Hepatocyte (in vitro differentiated cells): ENCODE results near the gene LENG8. TPM values are rescaled to one million over a fixed set of nuclear protein-coding genes. Genes with fewer than 3 reads are reported as not detected.

Source experiments
- DNase-seq: peaks from one replicate; pipeline ENCODE4 v3.0.0-alpha.2; 2016; ENCODE audit warnings: low spot score
- H2AFZ ChIP-seq: fragments of 200-600 bp; sonication (generic); 2 replicates; pipeline ENCODE4 v1.6.0; 2016; ENCODE audit warnings: antibody characterized with exemption, mild to moderate bottlenecking
- H3K27ac ChIP-seq: fragments of 200-600 bp; sonication (generic); 2 replicates; pipeline ENCODE4 v1.5.1; 2016; ENCODE audit warnings: mild to moderate bottlenecking
- H3K27me3 ChIP-seq: fragments of 200-600 bp; sonication (generic); 2 replicates; pipeline ENCODE4 v1.6.1; 2016
- H3K36me3 ChIP-seq: fragments of 200-600 bp; sonication (generic); replicated peaks from 2 replicates; pipeline ENCODE4 v1.5.1; 2016; ENCODE audit warnings: low read depth; ENCODE audit not compliant: insufficient read depth
- H3K4me1 ChIP-seq: fragments of 200-600 bp; sonication (generic); 2 replicates; pipeline ENCODE4 v1.5.1; 2016; ENCODE audit warnings: mild to moderate bottlenecking, moderate library complexity; ENCODE audit not compliant: insufficient read depth
- H3K4me2 ChIP-seq: fragments of 200-600 bp; sonication (generic); 2 replicates; pipeline ENCODE4 v1.6.0; 2016
- H3K4me3 ChIP-seq: fragments of 200-600 bp; sonication (generic); 2 replicates; pipeline ENCODE4 v1.5.1; 2016; ENCODE audit warnings: mild to moderate bottlenecking
- H3K79me2 ChIP-seq: fragments of 200-600 bp; sonication (generic); 2 replicates; pipeline ENCODE4 v1.6.0; 2017; ENCODE audit warnings: mild to moderate bottlenecking
- H3K9me2 ChIP-seq: fragments of 200-600 bp; sonication (generic); replicated peaks from 2 replicates; pipeline ENCODE4 v1.6.0; 2017; ENCODE audit warnings: mild to moderate bottlenecking; ENCODE audit not compliant: insufficient read depth
- H3K9me3 ChIP-seq: fragments of 200-600 bp; sonication (generic); 2 replicates; pipeline ENCODE4 v1.5.1; 2016; ENCODE audit warnings: low read depth, mild to moderate bottlenecking
- H4K20me1 ChIP-seq: fragments of 200-600 bp; sonication (generic); 2 replicates; pipeline ENCODE4 v1.6.0; 2016; ENCODE audit warnings: mild to moderate bottlenecking; ENCODE audit not compliant: insufficient read depth, poor library complexity, severe bottlenecking
- EZH2 ChIP-seq: fragments of 200-600 bp; sonication (generic); IDR thresholded peaks from 2 replicates; pipeline ENCODE4 v1.6.1; 2016; ENCODE audit warnings: antibody characterized with exemption, mild to moderate bottlenecking, borderline replicate concordance
- EZH2phosphoT487 ChIP-seq: fragments of 200-600 bp; sonication (generic); IDR thresholded peaks from one replicate; pipeline ENCODE4 v1.6.1; 2018; ENCODE audit warnings: antibody characterized with exemption, mild to moderate bottlenecking, low read depth, moderate library complexity; ENCODE audit not compliant: unreplicated experiment, severe bottlenecking
- WGBS: methylation state at CpG from one replicate; pipeline ENCODE4 v1.1.6; 2016; ENCODE audit warnings: low lambda C conversion rate; ENCODE audit errors: missing lambda C conversion rate; 5-methylcytosine and 5-hydroxymethylcytosine counted together
- polyA plus RNA-seq: library from polyadenylated mRNA; unstranded; fragments of >200 nt; fragmentation: Nextera tagmentation; extraction: Ambion mirVana; gene quantifications from 2 replicates; pipeline ENCODE4 v1.2.1, GENCODE V29; 2016
- total RNA-seq: library from RNA; depleted of rRNA; stranded (reverse); fragments of >200 nt; gene quantifications from 2 replicates; pipeline ENCODE4 v1.2.3, GENCODE V29; 2014
- TF ChIP-seq, protein P1 (sequence below): fragments of 200-600 bp; sonication (generic); IDR thresholded peaks from 2 replicates; pipeline ENCODE4 v1.5.1; 2016; ENCODE audit warnings: antibody characterized with exemption, mild to moderate bottlenecking; ENCODE audit not compliant: poor library complexity

The LENG8 gene
- total and polyA plus RNA-seq, 2 experiments from 2014 or later, result 36.6 to 54.0 TPM

DNA sequence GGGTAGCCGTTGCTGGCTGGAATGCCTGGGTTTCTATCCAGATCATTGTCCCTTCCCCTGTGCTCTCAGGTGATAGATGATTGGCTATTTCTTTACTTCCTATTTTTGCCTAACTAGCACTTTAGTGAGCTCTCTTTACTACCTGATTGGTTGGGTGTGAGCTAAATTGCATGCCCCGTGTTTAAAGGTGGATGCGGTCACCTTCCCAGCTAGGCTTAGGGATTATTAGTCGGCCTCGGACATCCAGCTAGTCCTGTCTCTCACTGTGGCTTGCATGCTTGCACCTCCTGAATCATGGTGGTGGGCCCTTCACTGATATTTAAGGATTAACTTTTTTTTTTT, 23.6 kb upstream of the LENG8 start:
- no peak for DNase-seq
- no peaks in the 10 kb centered on the region for H3K79me2 ChIP-seq
- H3K4me1 ChIP-seq, result no peaks in the 10 kb centered on the region
- no peak overlapping the region for H3K4me2 ChIP-seq
- no peaks in the 10 kb centered on the region for H3K9me2 ChIP-seq
- H3K36me3 ChIP-seq, result no peaks in the 10 kb centered on the region
- no peaks in the 10 kb centered on the region for H4K20me1 ChIP-seq
- no peak overlapping the region for H3K27ac ChIP-seq
- TF ChIP-seq, protein P1, sequence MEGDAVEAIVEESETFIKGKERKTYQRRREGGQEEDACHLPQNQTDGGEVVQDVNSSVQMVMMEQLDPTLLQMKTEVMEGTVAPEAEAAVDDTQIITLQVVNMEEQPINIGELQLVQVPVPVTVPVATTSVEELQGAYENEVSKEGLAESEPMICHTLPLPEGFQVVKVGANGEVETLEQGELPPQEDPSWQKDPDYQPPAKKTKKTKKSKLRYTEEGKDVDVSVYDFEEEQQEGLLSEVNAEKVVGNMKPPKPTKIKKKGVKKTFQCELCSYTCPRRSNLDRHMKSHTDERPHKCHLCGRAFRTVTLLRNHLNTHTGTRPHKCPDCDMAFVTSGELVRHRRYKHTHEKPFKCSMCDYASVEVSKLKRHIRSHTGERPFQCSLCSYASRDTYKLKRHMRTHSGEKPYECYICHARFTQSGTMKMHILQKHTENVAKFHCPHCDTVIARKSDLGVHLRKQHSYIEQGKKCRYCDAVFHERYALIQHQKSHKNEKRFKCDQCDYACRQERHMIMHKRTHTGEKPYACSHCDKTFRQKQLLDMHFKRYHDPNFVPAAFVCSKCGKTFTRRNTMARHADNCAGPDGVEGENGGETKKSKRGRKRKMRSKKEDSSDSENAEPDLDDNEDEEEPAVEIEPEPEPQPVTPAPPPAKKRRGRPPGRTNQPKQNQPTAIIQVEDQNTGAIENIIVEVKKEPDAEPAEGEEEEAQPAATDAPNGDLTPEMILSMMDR, result no peak
- TF ChIP-seq EZH2 (no peak), EZH2phosphoT487 (no peak)
- no peak overlapping the region for H2AFZ ChIP-seq
- 88% methylated on average over 5 of the region's 5 CpGs for WGBS
- H3K9me3 ChIP-seq, result no peaks in the 10 kb centered on the region
- H3K4me3 ChIP-seq, result no peak overlapping the region
- peaks cover 29% of the 10 kb centered on the region for H3K27me3 ChIP-seq

DNA sequence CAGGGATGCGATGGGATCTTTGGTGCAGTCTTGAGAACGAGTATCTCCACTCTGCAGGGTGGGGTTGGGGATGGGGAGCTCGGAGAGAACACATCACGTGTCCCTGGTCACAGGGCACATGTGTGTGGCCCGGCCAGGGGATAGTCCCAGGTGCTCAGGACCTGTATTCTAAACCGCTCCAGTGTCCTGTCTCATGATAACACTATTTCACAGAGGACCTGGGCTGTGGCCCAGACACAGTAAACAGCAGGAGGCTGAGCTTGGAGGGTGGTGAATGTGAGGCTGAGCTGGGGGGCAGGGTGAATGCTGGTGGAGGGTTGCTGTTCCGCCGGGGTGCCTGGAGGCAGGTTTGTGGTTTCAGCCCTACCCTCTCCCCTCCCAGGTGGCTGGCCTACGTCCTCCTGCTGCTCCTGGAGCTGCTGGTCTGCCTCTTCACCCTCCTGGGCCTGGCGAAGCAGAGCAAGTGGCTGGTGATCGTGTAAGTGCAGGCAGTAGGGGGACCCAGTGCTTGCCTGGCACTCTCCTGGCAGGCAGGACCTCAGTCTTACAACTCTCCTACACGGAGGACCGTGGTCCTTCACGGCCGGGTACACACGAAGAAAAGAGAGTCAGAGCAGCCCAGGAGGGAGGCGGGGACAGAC, 22.6 kb upstream of the LENG8 start:
- Histone ChIP-seq H3K27ac (no peak overlapping the region), H3K27me3 (peaks cover 25% of the 10 kb centered on the region), H3K79me2 (no peaks in the 10 kb centered on the region), H3K36me3 (no peaks in the 10 kb centered on the region), H3K9me2 (no peaks in the 10 kb centered on the region), H3K9me3 (no peaks in the 10 kb centered on the region), H3K4me3 (no peak overlapping the region), H4K20me1 (peaks cover 3% of the 10 kb centered on the region), H2AFZ (no peak overlapping the region), H3K4me1 (peaks cover 9% of the 10 kb centered on the region), H3K4me2 (no peak overlapping the region)
- 75% methylated on average over 17 of the region's 17 CpGs for WGBS
- TF ChIP-seq EZH2phosphoT487 (no peak), EZH2 (no peak)
- TF ChIP-seq, protein P1, result no peak
- no peak for DNase-seq

DNA sequence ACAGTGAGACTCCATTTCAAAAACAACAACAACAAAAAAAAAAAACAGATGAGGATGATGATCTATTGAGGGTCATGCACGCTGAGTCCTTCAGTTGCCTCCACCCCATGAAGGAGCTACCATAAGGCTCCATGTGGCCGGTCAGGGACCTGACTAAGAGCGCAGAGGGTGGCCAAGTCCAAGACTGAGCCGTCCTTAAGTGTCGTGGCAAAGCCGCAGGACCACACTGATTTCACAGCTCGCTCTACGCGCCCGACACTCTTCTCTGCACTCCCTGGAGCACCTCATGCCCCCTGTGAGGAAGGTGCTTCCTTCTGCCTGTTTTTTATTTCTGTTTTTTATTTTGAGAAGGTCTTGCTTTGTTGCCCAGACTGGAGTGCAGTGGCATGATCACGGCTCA, 21.4 kb upstream of the LENG8 start:
- Histone ChIP-seq H3K4me2 (no peak overlapping the region), H3K4me1 (peaks cover 11% of the 10 kb centered on the region), H3K36me3 (no peaks in the 10 kb centered on the region), H3K9me2 (no peaks in the 10 kb centered on the region), H3K79me2 (no peaks in the 10 kb centered on the region), H3K27ac (no peak overlapping the region), H3K4me3 (no peak overlapping the region), H2AFZ (no peak overlapping the region), H4K20me1 (peaks cover 5% of the 10 kb centered on the region), H3K9me3 (no peaks in the 10 kb centered on the region), H3K27me3 (peaks cover 14% of the 10 kb centered on the region)
- TF ChIP-seq, protein P1, result no peak
- TF ChIP-seq EZH2phosphoT487 (no peak), EZH2 (no peak)
- WGBS, result 95% methylated on average over 11 of the region's 11 CpGs
- DNase-seq, result no peak
